Liver (tissue), 3 donors: ENCODE measurements around the gene TP53I11.

Source experiments
- CTCF ChIP-seq: fragments of 150-350 bp; IDR thresholded peaks from 2 replicates; pipeline ENCODE4 v1.5.1; 2017; ENCODE audit warnings: improper control_type of control experiment, low read depth, low read length; ENCODE audit not compliant: missing input control
- EGR1 ChIP-seq, 2 donors: IDR thresholded peaks; 2 replicates each; pipeline ENCODE4 v1.6.1; 2016 to 2018; ENCODE audit warnings: antibody characterized with exemption in 2 of 2, low read depth in 2 of 2
- FOXA1 ChIP-seq: IDR thresholded peaks from 2 replicates; pipeline ENCODE4 v1.6.1; 2016; ENCODE audit warnings: antibody characterized with exemption
- HNF4A ChIP-seq, 2 donors: conservative IDR thresholded peaks; 2 replicates each; pipeline ENCODE4 v1.6.1; 2016; ENCODE audit warnings: antibody characterized with exemption in 2 of 2, mild to moderate bottlenecking in 2 of 2
- REST ChIP-seq: IDR thresholded peaks from 2 replicates; pipeline ENCODE4 v1.6.1; 2016; ENCODE audit warnings: antibody characterized with exemption, mild to moderate bottlenecking
- SP1 ChIP-seq: IDR thresholded peaks from 2 replicates; pipeline ENCODE4 v1.6.1; 2018; ENCODE audit warnings: antibody characterized with exemption, mild to moderate bottlenecking
- TAF1 ChIP-seq: conservative IDR thresholded peaks from 2 replicates; pipeline ENCODE4 v1.6.1; 2016; ENCODE audit warnings: antibody characterized with exemption, mild to moderate bottlenecking
- TF ChIP-seq, protein P1 (sequence below): IDR thresholded peaks from 2 replicates; pipeline ENCODE4 v1.6.1; 2016; ENCODE audit warnings: antibody characterized with exemption
- donor health status: healthy.
- donor health status: healthy.

GRCh38 chr11:44979543-44980399 is 29.1 kb upstream of the TP53I11 start:
- TF ChIP-seq REST (no peak), CTCF (no peak), SP1 (peak; percentile 30), TAF1 (no peak), FOXA1 (peak; percentile 94), HNF4A (conservative IDR thresholded peaks at IDR 0.05) (peak; percentile 36 to 77), EGR1 (IDR thresholded peaks at IDR 0.05; ENCODE audit: low read depth in 2 of 2) (peak in 1 of 2 donors; percentile 49)
- TF ChIP-seq, protein P1, sequence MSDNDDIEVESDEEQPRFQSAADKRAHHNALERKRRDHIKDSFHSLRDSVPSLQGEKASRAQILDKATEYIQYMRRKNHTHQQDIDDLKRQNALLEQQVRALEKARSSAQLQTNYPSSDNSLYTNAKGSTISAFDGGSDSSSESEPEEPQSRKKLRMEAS = peak; percentile 84
